Measurements from ENCODE around the gene KDM4C.

- no peak for TF ChIP-seq CTCF (IDR thresholded peaks at IDR 0.05)
- TF ChIP-seq POLR2AphosphoS5 (IDR thresholded peaks at IDR 0.05): no peak
- no peak for TF ChIP-seq EP300 (IDR thresholded peaks at IDR 0.05)
- no peak for TF ChIP-seq POLR2A (IDR thresholded peaks at IDR 0.05; ENCODE audit: low read depth)
Measured at GRCh38 chr9:6834306-6834705, 76.5 kb downstream of the KDM4C start.
